Parathyroid adenoma (tissue), 2 donors: ENCODE measurements around the gene IFIT2.
A peak's percentile ranks its signal among the peaks of the same experiment; 100 is the strongest.

Experiments used
- H2AFZ ChIP-seq: fragments of 300-600 bp; sonication (generic); one replicate; pipeline ENCODE4 v1.7.0; 2017; ENCODE audit warnings: antibody characterized with exemption, mild to moderate bottlenecking
- H3K27ac ChIP-seq: fragments of 300-600 bp; sonication (generic); one replicate; pipeline ENCODE4 v1.7.0; 2017
- H3K27me3 ChIP-seq: fragments of 300-600 bp; sonication (generic); one replicate; pipeline ENCODE4 v1.7.0; 2017; ENCODE audit warnings: low read length; ENCODE audit not compliant: control insufficient read depth, insufficient read depth
- H3K36me3 ChIP-seq: fragments of 300-600 bp; sonication (generic); one replicate; pipeline ENCODE4 v1.7.0; 2017; ENCODE audit warnings: low read length; ENCODE audit not compliant: control insufficient read depth, insufficient read depth
- H3K4me1 ChIP-seq: fragments of 300-600 bp; sonication (generic); one replicate; pipeline ENCODE4 v1.7.0; 2017; ENCODE audit warnings: control low read depth
- H3K4me2 ChIP-seq: fragments of 300-600 bp; sonication (generic); one replicate; pipeline ENCODE4 v1.7.0; 2017; ENCODE audit warnings: low read length
- H3K4me3 ChIP-seq: fragments of 300-600 bp; sonication (generic); one replicate; pipeline ENCODE4 v1.7.0; 2017; ENCODE audit warnings: low read depth, low read length
- H3K79me2 ChIP-seq: fragments of 300-600 bp; sonication (generic); one replicate; pipeline ENCODE4 v1.7.0; 2017; ENCODE audit warnings: control low read depth
- H3K9ac ChIP-seq: fragments of 300-600 bp; sonication (generic); one replicate; pipeline ENCODE4 v1.7.0; 2017; ENCODE audit warnings: mild to moderate bottlenecking
- H3K9me3 ChIP-seq: fragments of 300-600 bp; sonication (generic); one replicate; pipeline ENCODE4 v1.7.0; 2017; ENCODE audit warnings: low read length; ENCODE audit not compliant: control insufficient read depth
- CTCF ChIP-seq: fragments of 300-600 bp; sonication (generic); IDR thresholded peaks from one replicate; pipeline ENCODE4 v1.7.0; 2017; ENCODE audit warnings: antibody characterized with exemption, mild to moderate bottlenecking
- donor health status: primary hyperparathyroidism.

Gene IFIT2

DNA sequence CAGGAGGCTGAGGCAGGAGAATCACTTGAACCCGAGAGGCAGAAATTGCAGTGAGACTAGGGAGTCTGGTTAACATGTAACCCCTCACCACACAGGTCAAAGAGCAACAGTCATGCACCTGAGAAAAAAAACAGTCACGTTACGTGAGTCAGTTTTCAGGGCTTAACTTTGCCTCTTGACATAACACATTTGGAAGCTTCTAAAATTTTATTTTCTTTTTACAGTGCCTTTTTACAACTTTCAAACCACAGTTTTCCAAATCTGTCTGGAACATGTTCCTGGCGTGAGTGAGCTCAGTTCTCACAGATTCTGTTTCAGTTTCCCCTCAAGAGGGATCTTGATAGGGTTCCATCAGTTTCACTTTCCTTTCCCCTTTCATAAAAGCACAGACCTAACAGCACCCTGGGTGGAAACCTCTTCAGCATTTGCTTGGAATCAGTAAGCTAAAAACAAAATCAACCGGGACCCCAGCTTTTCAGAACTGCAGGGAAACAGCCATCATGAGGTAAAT lies 30.3 kb downstream of the IFIT2 start:
- Histone ChIP-seq H3K79me2 (no peaks in the 10 kb centered on the region), H3K4me2 (peak overlapping the region; percentile 35), H3K9ac (no peak overlapping the region), H3K36me3 (no peaks in the 10 kb centered on the region), H3K4me1 (peaks cover 18% of the 10 kb centered on the region), H3K4me3 (peak overlapping the region; percentile 45), H3K27ac (peak overlapping the region; percentile 68), H3K9me3 (no peaks in the 10 kb centered on the region), H2AFZ (peak overlapping the region; percentile 74), H3K27me3 (no peaks in the 10 kb centered on the region)
- no peak for TF ChIP-seq CTCF

DNA sequence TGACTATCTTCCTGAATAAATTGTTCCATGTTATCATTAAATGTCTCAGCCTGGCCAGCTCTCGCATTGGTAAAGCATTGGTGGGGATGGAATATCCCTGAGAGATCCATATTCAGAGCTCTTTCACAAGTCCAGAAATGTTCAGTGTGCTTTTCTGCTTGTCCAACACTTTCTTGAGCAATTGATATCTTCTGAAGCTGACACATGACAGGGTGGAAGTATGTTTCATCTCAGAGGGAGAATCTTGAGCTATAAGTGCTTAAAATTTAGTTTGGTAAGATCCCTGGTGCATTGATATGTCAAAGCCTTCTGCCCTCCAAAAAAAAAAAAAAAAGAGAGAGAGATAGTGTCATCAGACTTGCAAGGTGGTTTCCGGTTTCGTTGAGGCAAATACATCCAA lies 33.4 kb downstream of the IFIT2 start:
- Histone ChIP-seq H3K4me1 (peaks cover 15% of the 10 kb centered on the region), H3K4me3 (no peak overlapping the region), H3K79me2 (no peaks in the 10 kb centered on the region), H3K4me2 (no peak overlapping the region), H3K9ac (no peak overlapping the region), H3K27me3 (no peaks in the 10 kb centered on the region), H3K27ac (no peak overlapping the region), H3K9me3 (no peaks in the 10 kb centered on the region), H3K36me3 (no peaks in the 10 kb centered on the region), H2AFZ (no peak overlapping the region)
- no peak for TF ChIP-seq CTCF

DNA sequence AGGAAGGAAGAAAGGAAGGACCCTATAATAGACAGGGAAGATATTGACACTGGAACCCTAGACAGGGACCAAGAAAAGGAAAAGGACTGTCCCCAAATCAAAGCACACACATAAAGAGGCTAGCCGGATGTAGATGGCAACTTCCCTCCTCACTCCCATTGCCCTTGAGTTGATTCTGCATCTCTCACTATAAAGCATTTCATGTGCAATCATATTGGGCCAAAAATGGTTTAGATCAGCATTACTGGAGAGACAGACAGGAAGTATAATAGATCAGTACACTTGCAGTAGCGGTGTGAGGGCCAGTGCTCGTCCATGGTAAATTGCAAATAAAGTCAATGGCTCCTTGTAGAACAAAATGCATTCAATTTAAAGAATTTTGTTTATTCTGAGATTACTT lies 34.4 kb downstream of the IFIT2 start:
- Histone ChIP-seq H3K4me3 (no peak overlapping the region), H2AFZ (no peak overlapping the region), H3K27me3 (no peaks in the 10 kb centered on the region), H3K9me3 (no peaks in the 10 kb centered on the region), H3K4me2 (no peak overlapping the region), H3K79me2 (no peaks in the 10 kb centered on the region), H3K9ac (no peak overlapping the region), H3K4me1 (peaks cover 15% of the 10 kb centered on the region), H3K36me3 (no peaks in the 10 kb centered on the region), H3K27ac (no peak overlapping the region)
- TF ChIP-seq CTCF = no peak

DNA sequence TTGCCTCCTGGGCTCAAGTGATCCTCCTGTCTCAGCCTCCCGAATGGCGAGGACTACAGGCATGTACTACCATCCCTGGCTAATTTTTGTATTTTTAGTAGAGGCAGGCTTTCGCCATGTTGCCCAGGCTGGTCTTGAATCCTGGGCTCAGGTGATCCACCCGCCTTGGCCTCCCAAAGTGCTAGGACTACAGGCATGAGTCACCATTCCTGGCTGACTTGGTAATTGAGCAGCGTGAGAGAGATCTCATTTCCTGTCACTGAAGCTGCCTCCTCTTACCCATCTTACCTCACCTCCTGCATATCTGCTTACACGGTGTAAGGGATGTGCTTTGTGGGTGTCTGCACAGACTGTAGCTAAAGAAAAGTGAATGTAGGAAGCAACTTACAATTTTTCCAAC lies 35.6 kb downstream of the IFIT2 start:
- TF ChIP-seq CTCF = no peak
- Histone ChIP-seq H3K36me3 (no peaks in the 10 kb centered on the region), H3K9ac (no peak overlapping the region), H3K9me3 (no peaks in the 10 kb centered on the region), H3K27me3 (no peaks in the 10 kb centered on the region), H3K27ac (no peak overlapping the region), H3K79me2 (no peaks in the 10 kb centered on the region), H2AFZ (no peak overlapping the region), H3K4me2 (no peak overlapping the region), H3K4me3 (no peak overlapping the region), H3K4me1 (peaks cover 9% of the 10 kb centered on the region)

GRCh38 chr10:89338713-89339112 lies 36.9 kb downstream of the IFIT2 start:
- Histone ChIP-seq H3K9me3 (no peaks in the 10 kb centered on the region), H3K9ac (no peak overlapping the region), H3K4me3 (no peak overlapping the region), H3K79me2 (no peaks in the 10 kb centered on the region), H3K36me3 (no peaks in the 10 kb centered on the region), H3K27ac (no peak overlapping the region), H3K4me2 (no peak overlapping the region), H2AFZ (no peak overlapping the region), H3K4me1 (no peaks in the 10 kb centered on the region), H3K27me3 (no peaks in the 10 kb centered on the region)
- TF ChIP-seq CTCF = no peak
